Pancreas (tissue), 10 donors: ENCODE data around the gene HUWE1. TPM values are rescaled to one million over a fixed set of nuclear protein-coding genes. Genes with fewer than 3 reads are reported as not detected.
"Not testable (repeated sequence)": the region's sequence is repeated elsewhere in the genome, so short reads cannot be mapped to it uniquely, and the experiment has no call there.

Source experiments
- ATAC-seq, 4 donors: fragments of 200-7000 bp; cut with Tn5 transposase; one replicate each; pipeline versions ENCODE4 v1.8.0 to v1.9.1; 2020; ENCODE audit warnings: mild to moderate bottlenecking in 4 of 4, moderate library complexity in 4 of 4
- DNase-seq, 6 donors: peaks; one replicate each; pipeline ENCODE4 v3.0.0-alpha.2; 2020
- FAIRE-seq: peaks from 2 replicates; lab custom pipeline; 2012; peaks lifted over from hg19 to GRCh38; lab: Jason Lieb, UNC
- H3K27ac ChIP-seq, 4 donors: fragments of 200-600 bp; sonication (generic); 1 replicate in 3 of 4; 2 replicates in 1 of 4; pipeline versions ENCODE4 v1.5.0 to v1.8.0; 2020
- H3K27me3 ChIP-seq, 4 donors: fragments of 200-600 bp; one replicate each; pipeline ENCODE4 v1.8.0; 2021
- H3K36me3 ChIP-seq, 3 donors: fragments of 200-600 bp; sonication (generic) in 1 of 3; one replicate each; pipeline versions ENCODE4 v1.5.0 to v1.8.0; 2020 to 2021
- H3K4me1 ChIP-seq, 3 donors: fragments of 200-600 bp; one replicate each; pipeline ENCODE4 v1.8.0; 2021
- H3K4me3 ChIP-seq, 4 donors: fragments of 200-600 bp; sonication (generic) in 2 of 4; one replicate each; pipeline versions ENCODE4 v1.5.0 to v1.8.0; 2020 to 2021
- H3K9me3 ChIP-seq, 4 donors: fragments of 200-600 bp; one replicate each; pipeline ENCODE4 v1.8.0; 2021
- CTCF ChIP-seq, 4 donors: fragments of 200-600 bp; sonication (generic) in 3 of 4; IDR thresholded peaks; one replicate each; pipeline versions ENCODE4 v1.5.0 to v1.8.0; 2021; ENCODE audit warnings: antibody characterized with exemption in 4 of 4
- WGBS, 2 donors: extraction: QIAGEN DNeasy Blood & Tissue Kit; methylation state at CpG; one replicate each; pipeline ENCODE4 v1.1.7; 2013; 5-methylcytosine and 5-hydroxymethylcytosine counted together
- intact Hi-C, 3 donors: fragments of 100-400 bp; cut with DNase I; formaldehyde crosslinking; loops; one replicate each; pipeline versions ENCODE4 v1.11.1 to v1.14.2; 2022
- polyA plus RNA-seq, 2 donors: library from polyadenylated mRNA; stranded (reverse); fragments of 200-250 nt; gene quantifications; one replicate each; pipeline ENCODE4 v1.2.3, GENCODE V29; 2013
- total RNA-seq, 6 donors: library from RNA; stranded (reverse); fragmentation: NEBNext Ultra II Directional in 4 of 6; extraction: Animal tissue kit (Norgen Biotek cat#: 25700) in 4 of 6; gene quantifications; one replicate each; pipeline versions ENCODE4 v1.2.1 to v1.2.4, GENCODE V29; 2021 to 2023
- donor health status: healthy with polysubstance abuse.
- donor health status: DM: no; HTN: no; CAD: no; lungs with moderate emphysema.
- donor health status: DM: no; HTN: no; CAD: no.
- donor health status: control.
- donor health status: control.
- donor health status: Bipolar disorder and iron deficiency.
- donor health status: DM: yes; HTN: yes; CAD: no.
- donor health status: DM: no; HTN: no; CAD: no.
- donor health status: DM: no; HTN: no; CAD: no.
- donor health status: DM: yes; HTN: yes; CAD: no.

Gene HUWE1
- total and polyA plus RNA-seq, 8 donors: 29.8 to 116 (median 75.1) TPM

DNA sequence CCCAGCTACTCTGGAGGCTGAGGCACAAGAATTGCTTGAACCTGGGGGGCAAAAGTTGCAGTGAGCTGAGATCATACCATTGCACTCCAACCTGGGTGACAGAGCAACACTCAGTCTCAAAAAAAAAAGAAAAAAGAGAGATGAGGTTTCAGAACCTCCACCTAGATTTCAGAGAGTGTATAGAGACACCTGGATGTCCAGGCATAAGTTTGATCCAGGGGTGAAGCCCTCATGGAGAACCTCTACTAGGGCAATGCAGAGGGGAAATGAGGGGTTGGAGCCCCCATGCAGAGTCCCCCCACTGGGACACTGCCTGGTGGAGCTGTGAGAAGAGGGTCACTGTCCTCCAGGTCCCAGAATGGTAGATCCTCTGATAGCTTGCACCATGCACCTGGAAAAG lies 159.5 kb downstream of the HUWE1 start:
- FAIRE-seq (no peak), DNase-seq (no peak), ATAC-seq (no peak)
- H3K27ac ChIP-seq: no peak overlapping the region
- no peaks in the 10 kb centered on the region for H3K4me1 ChIP-seq
- no peaks in the 10 kb centered on the region for H3K36me3 ChIP-seq
- peaks cover 0 to 3% (median 0%) of the 10 kb centered on the region in 4 donors for H3K27me3 ChIP-seq
- no peaks in the 10 kb centered on the region for H3K9me3 ChIP-seq
- no peak overlapping the region for H3K4me3 ChIP-seq
- TF ChIP-seq CTCF (IDR thresholded peaks at IDR 0.05): no peak
- intact Hi-C loops: no loop called here

DNA sequence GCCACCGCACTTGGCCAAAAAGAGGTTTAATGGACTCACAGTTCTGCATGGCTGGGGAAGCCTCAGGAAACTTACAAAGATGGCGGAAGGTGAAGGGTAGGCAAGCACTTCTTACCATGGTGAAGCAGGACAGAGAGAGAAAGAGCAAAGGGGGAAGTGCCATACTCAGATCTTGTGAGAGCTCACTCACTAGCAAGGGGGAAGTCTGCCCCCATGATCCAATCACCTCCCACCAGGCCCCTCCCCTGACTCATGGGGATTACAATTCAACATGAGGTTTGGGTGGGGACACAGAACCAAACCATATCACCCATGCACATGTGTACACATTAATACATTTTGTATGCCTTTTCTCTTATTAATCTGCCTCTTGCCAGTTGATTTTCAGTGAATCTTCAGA lies 175.2 kb downstream of the HUWE1 start:
- no peaks in the 10 kb centered on the region for H3K36me3 ChIP-seq
- no peaks in the 10 kb centered on the region for H3K9me3 ChIP-seq
- DNase-seq (no peak), FAIRE-seq (no peak), ATAC-seq (no peak)
- intact Hi-C loops: no loop called here
- no peak for TF ChIP-seq CTCF (IDR thresholded peaks at IDR 0.05)
- WGBS, 2 donors: 80 to 100% methylated on average over 2 of the region's 2 CpGs
- H3K4me1 ChIP-seq: no peaks in the 10 kb centered on the region
- H3K4me3 ChIP-seq: no peak overlapping the region
- no peaks in the 10 kb centered on the region for H3K27me3 ChIP-seq
- no peak overlapping the region for H3K27ac ChIP-seq

DNA sequence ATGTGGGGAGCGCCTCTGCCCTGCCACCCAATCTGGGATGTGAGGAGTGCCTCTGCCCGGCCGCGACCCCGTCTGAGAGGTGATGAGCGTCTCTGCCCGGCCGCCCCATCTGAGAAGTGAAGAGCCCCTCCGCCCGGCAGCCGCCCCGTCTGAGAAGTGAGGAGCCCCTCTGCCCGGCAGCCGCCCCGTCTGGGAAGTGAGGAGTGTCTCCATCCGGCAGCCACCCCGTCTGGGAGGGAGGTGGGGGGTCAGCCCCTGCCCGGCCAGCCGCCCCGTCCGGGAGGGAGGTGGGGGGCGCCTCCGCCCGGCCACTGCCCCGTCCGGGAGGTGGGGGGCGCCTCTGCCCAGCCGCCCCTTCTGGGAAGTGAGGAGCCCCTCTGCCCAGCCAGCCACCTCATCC lies 182.5 kb downstream of the HUWE1 start:
- 82 to 93% methylated on average over 19 to 25 of the region's 28 CpGs for WGBS, 2 donors
- not testable (repeated sequence) for H3K4me3 ChIP-seq, FAIRE-seq

GRCh38 chrX:53494436-53494835 lies 192.1 kb downstream of the HUWE1 start:
- intact Hi-C loops: no loop called here
- ATAC-seq (no peak), FAIRE-seq (no peak), DNase-seq (no peak)
- Histone ChIP-seq H3K4me1 (no peaks in the 10 kb centered on the region), H3K27me3 (peaks cover 0 to 3% (median 0%) of the 10 kb centered on the region in 4 donors), H3K36me3 (no peaks in the 10 kb centered on the region), H3K4me3 (no peak overlapping the region), H3K9me3 (no peaks in the 10 kb centered on the region), H3K27ac (no peak overlapping the region)
- TF ChIP-seq CTCF (IDR thresholded peaks at IDR 0.05): no peak

More for the DNA sequence above, 182.5 kb downstream of the HUWE1 start:
- H3K36me3 ChIP-seq, H3K9me3 ChIP-seq, ATAC-seq, H3K4me1 ChIP-seq, H3K27ac ChIP-seq, H3K27me3 ChIP-seq, intact Hi-C loops: not testable (repeated sequence)
- peak in 1 of 6 donors; percentile 45 for DNase-seq

GRCh38 chrX:53486285-53486684 lies 200.2 kb downstream of the HUWE1 start:
- Histone ChIP-seq H3K4me1 (no peaks in the 10 kb centered on the region), H3K27me3 (peaks cover 0 to 8% (median 2%) of the 10 kb centered on the region in 4 donors), H3K27ac (no peak overlapping the region), H3K36me3 (no peaks in the 10 kb centered on the region), H3K4me3 (no peak overlapping the region), H3K9me3 (no peaks in the 10 kb centered on the region)
- ATAC-seq (no peak), DNase-seq (no peak), FAIRE-seq (no peak)
- TF ChIP-seq CTCF (IDR thresholded peaks at IDR 0.05): no peak
- intact Hi-C loops: no loop called here
